Activated CD8-positive, alpha-beta T cell treated with anti-CD3 and anti-CD28 coated beads, Interleukin-2, amount 10 ng/mL, durations not matched to agents 7 days and 5 days (primary cell): ENCODE measurements around the gene CCDC9B. TPM values are rescaled to one million over a fixed set of nuclear protein-coding genes. Genes with fewer than 3 reads are reported as not detected.

Source experiments
- ATAC-seq: fragments of 150-1000 bp; cut with Tn5 transposase; one replicate; pipeline ENCODE4 v1.10.0; 2021; ENCODE audit warnings: moderate library complexity
- CTCF ChIA-PET: fragments of 350-600 bp; sonication (Branson Sonifier 250); formaldehyde crosslinking; loops from one replicate; lab custom pipeline; 2021; ENCODE audit warnings: antibody characterized with exemption; lab: Charles Lee
- POLR2A ChIA-PET: fragments of 350-600 bp; sonication (Branson Sonifier 250); formaldehyde crosslinking; loops from one replicate; lab custom pipeline; 2021; ENCODE audit warnings: antibody characterized with exemption; lab: Charles Lee
- DNase-seq: peaks from one replicate; pipeline ENCODE4 v3.0.0-alpha.2; 2020
- H3K27ac Mint-ChIP-seq: one replicate; pipeline ENCODE4 v1.8.0; 2021; ENCODE audit warnings: mild to moderate bottlenecking, mixed read lengths
- H3K27me3 Mint-ChIP-seq: one replicate; pipeline ENCODE4 v1.8.0; 2021; ENCODE audit warnings: low read depth, mixed read lengths
- H3K36me3 Mint-ChIP-seq: one replicate; pipeline ENCODE4 v1.8.0; 2021; ENCODE audit warnings: low read depth, mixed read lengths
- H3K4me1 Mint-ChIP-seq: one replicate; pipeline ENCODE4 v1.8.0; 2021; ENCODE audit warnings: low read depth, mixed read lengths
- H3K4me3 Mint-ChIP-seq: one replicate; pipeline ENCODE4 v1.8.0; 2021; ENCODE audit warnings: mild to moderate bottlenecking, mixed read lengths
- H3K9me3 Mint-ChIP-seq: one replicate; pipeline ENCODE4 v1.8.0; 2022; ENCODE audit warnings: mixed read lengths; ENCODE audit not compliant: insufficient read depth
- total RNA-seq, 2 experiments: library from RNA; stranded (reverse); gene quantifications; one replicate each; pipeline ENCODE4 v1.2.3, GENCODE V29; 2021

The CCDC9B gene
- total RNA-seq, 2 experiments from 2014 or later = 0.76 to 0.84 TPM

DNA sequence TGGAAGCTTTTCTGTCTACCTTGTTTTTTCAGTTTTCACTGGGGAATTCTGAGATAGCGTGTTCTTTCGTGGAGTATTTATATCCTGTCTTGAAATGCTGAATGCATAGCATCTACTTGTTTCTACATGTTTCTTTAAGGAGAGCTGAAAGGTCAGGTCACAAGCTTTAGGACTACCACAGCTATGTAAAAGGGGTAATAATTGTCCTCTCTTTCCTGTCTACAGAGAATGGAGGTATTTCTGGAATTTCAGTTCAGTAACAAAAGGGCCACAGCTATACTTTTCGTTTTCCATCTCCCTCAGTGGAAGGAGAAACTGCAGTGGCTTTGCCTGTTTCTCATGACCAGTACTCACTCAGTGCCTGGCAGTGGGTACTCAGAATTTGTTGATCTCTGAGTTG, 12.6 kb downstream of the CCDC9B start:
- H3K36me3 Mint-ChIP-seq = peaks cover 7% of the 10 kb centered on the region
- peaks cover 3% of the 10 kb centered on the region for H3K27me3 Mint-ChIP-seq
- CTCF ChIA-PET = interaction anchor here (0.9 to 6.5 kb wide), 9 partner anchors 7 to 94 kb away, joined by 3 to 129 read pairs (median 9); partner anchors contain the start of genes CCDC9B and PLCB2
- no peak for DNase-seq
- peaks cover 25% of the 10 kb centered on the region for H3K4me1 Mint-ChIP-seq
- POLR2A ChIA-PET = interaction anchor here (1.5 to 2.1 kb wide), 2 partner anchors 20 to 241 kb away, joined by 5 read pairs; partner anchors contain the start of genes PLCB2 and RPUSD2
- no peaks in the 10 kb centered on the region for H3K9me3 Mint-ChIP-seq
- no peak for ATAC-seq
- H3K27ac Mint-ChIP-seq = no peak overlapping the region
- H3K4me3 Mint-ChIP-seq = no peak overlapping the region

DNA sequence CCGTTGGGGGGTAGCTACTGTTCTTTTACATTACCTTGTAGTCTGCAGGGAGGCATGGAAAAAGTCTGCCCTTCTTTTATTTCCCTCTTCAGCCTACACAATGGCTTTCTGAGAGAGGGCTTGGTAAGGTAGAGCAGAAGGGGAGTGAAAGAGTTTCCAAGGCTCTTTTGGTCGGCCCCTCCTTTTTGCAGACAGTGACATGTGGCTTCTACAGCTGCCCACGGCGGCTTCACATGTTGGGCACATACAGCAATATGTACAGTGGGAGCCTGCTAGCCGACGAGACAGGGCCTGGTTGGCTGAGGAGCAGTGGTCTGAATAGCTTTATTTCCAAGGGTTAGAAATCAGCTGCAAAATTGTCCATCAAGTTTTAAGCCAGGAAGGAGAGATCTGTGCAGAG, 13.3 kb downstream of the CCDC9B start:
- Mint-ChIP-seq H3K4me3 (no peak overlapping the region), H3K36me3 (peaks cover 7% of the 10 kb centered on the region), H3K27me3 (peaks cover 3% of the 10 kb centered on the region), H3K9me3 (no peaks in the 10 kb centered on the region), H3K4me1 (peaks cover 28% of the 10 kb centered on the region), H3K27ac (no peak overlapping the region)
- ATAC-seq (no peak), DNase-seq (no peak)
- POLR2A ChIA-PET = interaction anchor here (1.0 to 2.1 kb wide), 2 partner anchors 164 to 242 kb away, joined by 3 to 5 read pairs; partner anchors contain the start of gene RPUSD2
- CTCF ChIA-PET = interaction anchor here (1.2 to 6.5 kb wide), 8 partner anchors 11 to 96 kb away, joined by 3 to 129 read pairs (median 8); partner anchors contain the start of genes CCDC9B and PLCB2

DNA sequence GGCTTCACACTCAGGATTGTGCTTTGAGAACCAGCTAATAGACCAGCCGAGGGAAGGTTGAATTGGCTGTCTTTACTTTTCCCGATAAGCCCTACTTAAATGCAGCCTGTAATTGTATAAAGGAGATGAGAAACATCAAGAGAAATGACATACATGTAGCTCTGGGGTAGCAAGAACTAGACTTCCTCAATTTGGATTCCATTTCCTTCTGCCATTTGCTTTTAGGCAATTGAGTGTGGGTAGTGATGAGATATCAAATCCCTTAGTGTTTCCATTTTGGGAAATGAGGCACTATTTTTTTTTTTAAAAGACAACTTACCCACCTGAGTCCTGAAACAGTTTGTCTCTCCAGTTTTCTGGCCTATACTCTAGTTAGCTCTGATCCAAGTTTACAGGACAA, 15.0 kb downstream of the CCDC9B start:
- DNase-seq (no peak), ATAC-seq (no peak)
- H3K36me3 Mint-ChIP-seq = peaks cover 7% of the 10 kb centered on the region
- no peak overlapping the region for H3K4me3 Mint-ChIP-seq
- H3K9me3 Mint-ChIP-seq = no peaks in the 10 kb centered on the region
- H3K4me1 Mint-ChIP-seq = peaks cover 37% of the 10 kb centered on the region
- ChIA-PET CTCF (interaction anchor here (0.8 to 6.5 kb wide), 10 partner anchors 9 to 286 kb away, joined by 3 to 129 read pairs (median 9); partner anchors contain the start of genes CCDC9B and PLCB2), POLR2A (interaction anchor here (1.7 kb wide), 1 partner anchor 12 kb away, joined by 5 read pairs; no protein-coding TSS in a partner anchor)
- no peak overlapping the region for H3K27ac Mint-ChIP-seq
- peaks cover 3% of the 10 kb centered on the region for H3K27me3 Mint-ChIP-seq

DNA sequence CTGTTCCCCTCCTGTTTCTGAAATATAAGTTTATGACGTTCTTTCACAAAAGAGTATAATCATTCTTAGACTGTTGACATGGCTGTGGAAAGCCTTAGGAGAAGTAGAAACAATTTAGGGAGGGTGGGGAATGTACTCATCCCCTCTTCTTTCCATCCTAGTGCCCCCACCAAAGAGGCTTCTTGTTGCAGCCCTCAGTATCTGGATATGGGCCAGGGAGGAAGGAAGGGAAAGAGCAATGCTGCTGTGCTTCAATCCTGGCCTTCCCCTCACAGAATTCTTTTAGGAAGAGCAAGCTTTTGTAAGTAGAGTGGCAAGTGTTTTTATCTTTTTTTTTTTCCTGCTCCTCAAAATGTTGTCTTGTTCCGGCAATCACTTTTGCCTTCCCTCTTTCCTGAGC, 15.6 kb downstream of the CCDC9B start:
- no peak overlapping the region for H3K27ac Mint-ChIP-seq
- CTCF ChIA-PET = interaction anchor here (0.7 to 6.5 kb wide), 11 partner anchors 9 to 84 kb away, joined by 3 to 129 read pairs (median 9); partner anchors contain the start of genes CCDC9B, DISP2 and PLCB2
- peaks cover 5% of the 10 kb centered on the region for H3K27me3 Mint-ChIP-seq

DNA sequence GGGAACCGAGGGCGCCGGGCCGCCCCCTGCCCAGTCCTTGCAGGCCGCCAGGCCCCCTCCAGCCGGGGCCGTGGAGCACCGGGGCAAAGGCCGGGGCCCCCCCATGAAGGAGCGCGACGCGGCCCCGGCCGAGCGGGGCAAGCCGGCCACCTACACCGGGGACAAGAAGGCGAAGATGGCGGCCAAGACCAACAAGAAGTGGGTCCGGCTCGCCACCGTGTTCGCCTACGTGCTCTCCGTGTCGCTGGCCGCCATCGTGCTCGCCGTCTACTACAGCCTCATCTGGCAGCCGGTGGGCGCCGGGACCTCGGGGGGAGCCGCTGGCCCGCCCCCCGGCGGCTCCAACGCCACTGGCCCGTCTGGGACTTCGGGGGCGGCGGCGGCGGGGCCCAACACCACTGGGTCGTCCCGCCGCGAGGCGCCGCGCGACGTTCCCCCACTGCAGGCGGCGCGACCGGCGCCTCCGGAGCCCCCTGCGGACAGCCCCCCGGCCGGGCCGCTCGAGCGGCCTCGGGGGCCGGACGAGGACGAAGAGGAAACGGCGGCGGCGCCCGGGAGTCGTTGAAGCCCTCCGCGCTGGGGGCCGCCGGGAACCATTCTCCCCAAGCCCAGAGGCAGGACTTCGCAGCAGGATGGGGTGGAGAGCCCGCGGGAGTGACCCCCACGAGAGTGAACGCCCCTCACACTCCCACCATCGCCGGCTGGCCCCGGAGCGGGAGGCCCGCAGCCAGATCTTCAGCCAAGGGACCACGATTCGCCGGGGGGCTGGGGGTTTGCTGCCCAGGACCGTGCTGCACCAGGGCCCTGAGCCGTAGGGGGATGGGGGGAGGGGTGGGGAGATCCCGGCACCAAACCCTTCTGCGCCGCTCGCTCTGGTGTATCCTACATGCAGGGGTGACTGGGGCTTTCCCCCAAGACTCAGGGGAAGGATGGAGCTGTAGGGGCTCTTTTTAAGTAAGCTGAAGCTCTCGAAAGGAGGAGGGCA, 16.5 kb downstream of the CCDC9B start:
- Mint-ChIP-seq H3K36me3 (peaks cover 7% of the 10 kb centered on the region), H3K27ac (no peak overlapping the region), H3K4me3 (peak overlapping the region; percentile 62), H3K4me1 (peaks cover 37% of the 10 kb centered on the region), H3K9me3 (no peaks in the 10 kb centered on the region), H3K27me3 (peaks cover 8% of the 10 kb centered on the region)
- DNase-seq = peak; percentile 46
- ATAC-seq = peak; percentile 7
- CTCF ChIA-PET = interaction anchor here (0.7 to 17.8 kb wide), 12 partner anchors 8 to 51 kb away, joined by 3 to 326 read pairs (median 14); partner anchors contain the start of genes CCDC9B, DISP2 and PLCB2
- POLR2A ChIA-PET = interaction anchor here (2.0 kb wide), 1 partner anchor 16 kb away, joined by 17 read pairs; the partner anchor contains the start of gene PLCB2

More for the DNA sequence above, 15.6 kb downstream of the CCDC9B start:
- Mint-ChIP-seq H3K36me3 (peaks cover 7% of the 10 kb centered on the region), H3K4me3 (peak overlapping the region; percentile 62), H3K4me1 (peaks cover 37% of the 10 kb centered on the region), H3K9me3 (no peaks in the 10 kb centered on the region)
- no peak for DNase-seq
- ATAC-seq = no peak
- POLR2A ChIA-PET = interaction anchor here (1.7 kb wide), 1 partner anchor 12 kb away, joined by 5 read pairs; no protein-coding TSS in a partner anchor

DNA sequence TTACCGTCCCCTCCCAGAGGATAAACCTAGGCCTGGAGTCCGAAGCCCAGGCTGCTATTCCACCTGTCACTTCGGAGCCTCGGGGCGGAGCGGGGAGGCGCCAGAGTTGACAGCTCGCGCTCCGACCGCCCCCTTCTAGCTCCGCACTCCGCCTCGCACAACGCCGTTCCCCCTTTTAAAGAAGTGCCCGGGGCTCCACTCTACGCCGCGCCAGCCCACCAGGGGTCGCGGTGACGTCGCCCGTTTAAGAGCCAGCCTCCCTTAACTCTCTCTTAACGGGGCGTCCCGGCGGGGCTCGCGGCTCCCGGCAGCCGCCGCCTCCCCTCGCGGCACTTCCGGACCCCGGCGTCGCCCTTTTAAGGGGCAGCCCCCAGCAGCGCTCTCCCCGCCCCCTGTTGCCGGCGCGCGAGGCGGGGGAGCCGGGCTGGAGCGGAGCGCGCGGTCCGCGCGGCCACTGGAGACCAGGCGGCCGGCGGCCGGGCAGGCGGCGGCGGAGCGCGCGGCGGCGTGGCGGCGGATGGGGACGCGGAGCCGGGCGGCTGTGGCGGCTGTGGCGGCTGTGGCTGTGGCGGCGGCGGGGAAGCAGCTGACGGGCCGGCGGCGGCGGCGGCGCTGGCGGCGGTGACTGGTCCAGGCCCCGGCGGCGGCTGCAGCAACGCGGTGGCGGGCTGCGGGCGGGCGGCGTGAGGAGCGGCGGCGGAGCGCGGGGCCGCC, 17.3 kb downstream of the CCDC9B start, which contains the start of gene INAFM2:
INAFM2 (plus strand) TSS at position 454 of the 714 bp plus-strand sequence. CDS start 364 bp downstream, outside the sequence.
- no peak within 1 kb of the TSS for H3K27ac Mint-ChIP-seq
- DNase-seq (peak; percentile 95), ATAC-seq (peak; percentile 91)
- ChIA-PET POLR2A (interaction anchor here (0.6 to 2.0 kb wide), 4 partner anchors 9 to 69 kb away, joined by 3 to 17 read pairs (median 3); partner anchors contain the start of gene PLCB2), CTCF (interaction anchor here (1.0 to 21.9 kb wide), 20 partner anchors 9 to 535 kb away, joined by 3 to 559 read pairs (median 4); partner anchors contain the start of genes ANKRD63, CCDC9B and PLCB2)
- no peaks in the 10 kb centered on the region for H3K9me3 Mint-ChIP-seq
- H3K4me3 Mint-ChIP-seq = peak within 1 kb of the TSS; percentile 73
- H3K4me1 Mint-ChIP-seq = peaks cover 31% of the 10 kb centered on the region
- peaks cover 7% of the 10 kb centered on the region for H3K36me3 Mint-ChIP-seq
- peaks cover 8% of the 10 kb centered on the region for H3K27me3 Mint-ChIP-seq

DNA sequence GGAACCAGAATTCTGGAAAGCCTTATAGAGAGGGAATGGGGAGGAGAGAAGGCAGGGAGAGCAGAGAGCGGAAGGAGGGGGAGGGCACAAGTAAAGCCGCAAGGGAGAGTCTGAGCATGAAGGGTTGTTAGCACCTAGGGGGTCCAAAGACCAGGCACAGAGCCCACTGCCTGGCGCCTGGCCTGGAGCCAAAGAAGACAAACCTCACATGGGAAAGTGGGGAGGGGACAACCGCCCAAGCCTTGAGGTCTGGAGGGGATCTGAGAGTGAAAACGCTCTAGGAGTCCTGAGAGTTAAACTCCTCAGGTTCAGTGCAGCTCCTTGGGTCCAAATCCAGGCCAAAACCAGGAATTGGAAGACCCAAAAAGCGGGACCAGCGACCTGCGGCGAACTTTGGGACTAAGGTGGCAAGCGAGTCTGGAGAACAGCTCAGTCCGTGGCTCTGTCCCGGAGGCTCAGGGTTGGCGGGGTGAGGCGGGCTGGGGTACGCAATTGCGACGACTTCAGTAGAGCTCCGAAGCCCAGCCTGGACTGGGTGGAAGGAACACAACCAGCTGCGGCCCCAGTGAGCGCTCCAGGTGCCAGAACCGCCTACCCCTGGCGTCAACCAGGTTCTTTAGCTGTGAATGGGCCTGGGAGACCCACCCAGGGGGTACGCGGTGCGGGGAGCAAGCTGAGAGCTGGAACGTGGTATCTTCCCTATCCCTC, 18.1 kb downstream of the CCDC9B start:
- peaks cover 7% of the 10 kb centered on the region for H3K36me3 Mint-ChIP-seq
- H3K27me3 Mint-ChIP-seq = peaks cover 12% of the 10 kb centered on the region
- peak overlapping the region; percentile 73 for H3K4me3 Mint-ChIP-seq
- H3K4me1 Mint-ChIP-seq = peaks cover 31% of the 10 kb centered on the region
- ChIA-PET CTCF (interaction anchor here (1.0 to 21.9 kb wide), 21 partner anchors 9 to 535 kb away, joined by 3 to 559 read pairs (median 4); partner anchors contain the start of genes ANKRD63, CCDC9B and PLCB2), POLR2A (interaction anchor here (0.6 to 2.0 kb wide), 4 partner anchors 9 to 68 kb away, joined by 3 to 17 read pairs (median 3); partner anchors contain the start of gene PLCB2)
- DNase-seq (no peak), ATAC-seq (no peak)
- H3K27ac Mint-ChIP-seq = no peak overlapping the region
- H3K9me3 Mint-ChIP-seq = no peaks in the 10 kb centered on the region

DNA sequence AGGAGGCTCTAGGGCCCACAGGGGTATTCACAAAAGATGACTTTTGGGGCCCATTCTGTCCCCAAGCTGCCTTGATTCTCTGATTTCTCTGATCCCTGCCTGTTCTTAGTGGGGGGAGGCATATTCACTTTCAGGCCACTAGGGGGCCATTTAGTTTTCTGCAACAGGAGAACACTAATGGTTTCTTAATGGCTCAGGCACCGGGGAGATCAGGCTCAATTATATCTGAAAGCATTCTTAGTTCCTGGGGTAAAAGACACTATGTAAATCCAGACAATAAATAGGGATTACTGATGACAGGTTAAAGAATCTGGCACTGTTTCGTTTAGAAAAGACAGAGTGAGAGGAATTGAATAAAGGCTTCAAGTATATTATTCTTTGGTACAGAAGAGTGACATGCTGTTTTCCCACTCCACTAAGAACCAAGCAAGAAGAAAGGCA, 19.8 kb downstream of the CCDC9B start:
- peaks cover 30% of the 10 kb centered on the region for H3K4me1 Mint-ChIP-seq
- DNase-seq (peak; percentile 75), ATAC-seq (peak; percentile 17)
- peaks cover 4% of the 10 kb centered on the region for H3K36me3 Mint-ChIP-seq
- CTCF ChIA-PET = interaction anchor here (0.7 to 21.9 kb wide), 16 partner anchors 8 to 274 kb away, joined by 3 to 559 read pairs (median 4); partner anchors contain the start of genes CCDC9B, IVD and PLCB2
- H3K27me3 Mint-ChIP-seq = peaks cover 25% of the 10 kb centered on the region
- POLR2A ChIA-PET = interaction anchor here (1.8 kb wide), 1 partner anchor 13 kb away, joined by 8 read pairs; the partner anchor contains the start of gene PLCB2
- H3K27ac Mint-ChIP-seq = no peak overlapping the region
- no peaks in the 10 kb centered on the region for H3K9me3 Mint-ChIP-seq
- no peak overlapping the region for H3K4me3 Mint-ChIP-seq

DNA sequence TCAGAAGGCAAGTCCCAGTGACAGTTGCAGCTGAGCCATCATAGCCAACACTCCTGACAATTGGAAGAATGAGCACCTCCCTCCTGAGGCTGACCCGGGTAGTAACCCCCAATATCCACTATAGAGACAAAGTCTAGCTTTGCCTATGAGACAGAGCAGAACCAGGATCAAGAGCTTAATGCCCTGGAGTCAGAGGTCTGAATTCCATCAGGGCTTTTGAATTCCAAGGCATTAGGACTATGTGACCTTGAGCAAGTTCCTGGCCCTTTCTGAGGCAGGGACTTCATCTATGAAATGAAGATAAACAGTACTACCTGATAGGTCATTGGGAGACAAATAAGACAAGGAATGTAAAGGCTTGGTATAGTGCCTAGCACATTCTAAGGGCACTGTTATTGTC, 20.3 kb downstream of the CCDC9B start:
- POLR2A ChIA-PET = interaction anchor here (1.8 kb wide), 1 partner anchor 13 kb away, joined by 8 read pairs; the partner anchor contains the start of gene PLCB2
- CTCF ChIA-PET = interaction anchor here (1.0 to 21.9 kb wide), 13 partner anchors 9 to 281 kb away, joined by 3 to 559 read pairs (median 6); partner anchors contain the start of genes CCDC9B, IVD, PLCB2 and SRP14
- Mint-ChIP-seq H3K4me1 (peaks cover 29% of the 10 kb centered on the region), H3K4me3 (no peak overlapping the region), H3K9me3 (no peaks in the 10 kb centered on the region), H3K27me3 (peaks cover 29% of the 10 kb centered on the region), H3K27ac (no peak overlapping the region), H3K36me3 (peaks cover 4% of the 10 kb centered on the region)
- no peak for ATAC-seq
- no peak for DNase-seq
